Measurements from ENCODE around the gene BOD1L2.

DNA sequence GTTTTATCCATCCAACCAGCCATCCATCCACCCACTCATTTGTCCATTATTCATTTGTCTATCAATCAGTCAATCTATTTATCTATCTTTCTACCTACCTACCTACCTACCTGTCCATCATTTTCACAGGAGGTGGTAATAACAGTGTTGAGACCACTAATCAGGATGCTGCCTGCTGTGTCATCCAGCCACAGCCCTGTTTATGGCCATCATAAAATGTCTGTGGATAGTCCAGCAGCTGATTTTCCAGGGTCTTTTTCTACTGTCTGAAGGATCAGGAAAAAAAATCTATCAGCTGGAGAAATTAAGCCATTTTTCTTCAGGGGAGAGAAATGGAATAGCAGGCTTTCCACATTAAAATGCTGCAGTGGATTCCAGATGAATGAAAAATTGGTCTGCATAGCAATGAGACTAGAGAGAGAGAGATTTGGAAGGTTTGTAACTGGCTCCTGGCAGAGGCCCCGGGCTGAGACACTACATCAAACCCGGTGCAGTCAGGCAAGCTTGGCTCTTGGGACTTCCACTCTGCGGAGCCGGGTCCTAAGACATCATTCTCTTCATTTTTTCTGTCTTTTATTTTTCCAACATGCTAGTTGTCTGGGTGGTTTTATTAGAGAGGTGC is 33.0 kb upstream of the BOD1L2 start:
- TF ChIP-seq CTCF (IDR thresholded peaks at IDR 0.05), result no peak
- no peak for TF ChIP-seq POLR2A (IDR thresholded peaks at IDR 0.05)

All from body of pancreas (tissue), 4 donors.